HG03175 (cell line): ENCODE data around the gene RPA3.

Source experiments
- ATAC-seq: cut with Tn5 transposase; IDR thresholded peaks from one replicate; pipeline ENCODE4 v1.9.1; 2021; ENCODE audit warnings: mild to moderate bottlenecking, moderate library complexity; ENCODE audit not compliant: unreplicated experiment

The RPA3 gene

DNA sequence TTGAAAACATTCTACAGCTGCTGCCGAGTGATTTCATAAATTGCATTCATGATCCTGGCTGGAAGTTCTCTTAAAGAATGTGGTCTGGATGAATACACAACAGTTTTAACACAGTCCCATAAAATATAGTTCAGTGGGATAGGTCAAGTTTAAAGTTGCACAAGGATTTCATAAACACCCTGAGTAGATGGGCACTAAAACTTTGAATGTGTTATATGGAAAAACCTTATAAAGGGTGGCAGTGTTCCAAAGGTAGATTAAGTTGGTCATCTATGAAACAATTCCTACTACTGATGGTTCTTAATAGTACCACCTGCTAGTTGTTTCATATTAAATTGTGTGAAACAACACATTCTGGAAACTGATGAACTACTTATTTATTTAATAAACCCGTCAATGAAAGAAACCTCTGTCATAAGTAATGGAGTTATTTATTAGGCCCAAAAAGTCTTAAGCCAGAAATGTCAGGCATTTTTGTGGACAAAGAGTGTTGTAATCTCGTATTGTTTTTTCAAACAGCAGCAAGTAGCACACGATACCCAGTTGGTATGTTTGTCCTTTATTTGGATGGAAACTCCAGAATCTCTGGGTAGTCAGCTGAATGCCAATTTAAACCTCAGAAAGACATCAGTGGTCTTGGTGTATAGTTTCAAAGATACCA is 14.3 kb upstream of the RPA3 start:
- no peak for ATAC-seq

GRCh38 chr7:7731732-7732131 is 13.3 kb upstream of the RPA3 start:
- no peak for ATAC-seq

DNA sequence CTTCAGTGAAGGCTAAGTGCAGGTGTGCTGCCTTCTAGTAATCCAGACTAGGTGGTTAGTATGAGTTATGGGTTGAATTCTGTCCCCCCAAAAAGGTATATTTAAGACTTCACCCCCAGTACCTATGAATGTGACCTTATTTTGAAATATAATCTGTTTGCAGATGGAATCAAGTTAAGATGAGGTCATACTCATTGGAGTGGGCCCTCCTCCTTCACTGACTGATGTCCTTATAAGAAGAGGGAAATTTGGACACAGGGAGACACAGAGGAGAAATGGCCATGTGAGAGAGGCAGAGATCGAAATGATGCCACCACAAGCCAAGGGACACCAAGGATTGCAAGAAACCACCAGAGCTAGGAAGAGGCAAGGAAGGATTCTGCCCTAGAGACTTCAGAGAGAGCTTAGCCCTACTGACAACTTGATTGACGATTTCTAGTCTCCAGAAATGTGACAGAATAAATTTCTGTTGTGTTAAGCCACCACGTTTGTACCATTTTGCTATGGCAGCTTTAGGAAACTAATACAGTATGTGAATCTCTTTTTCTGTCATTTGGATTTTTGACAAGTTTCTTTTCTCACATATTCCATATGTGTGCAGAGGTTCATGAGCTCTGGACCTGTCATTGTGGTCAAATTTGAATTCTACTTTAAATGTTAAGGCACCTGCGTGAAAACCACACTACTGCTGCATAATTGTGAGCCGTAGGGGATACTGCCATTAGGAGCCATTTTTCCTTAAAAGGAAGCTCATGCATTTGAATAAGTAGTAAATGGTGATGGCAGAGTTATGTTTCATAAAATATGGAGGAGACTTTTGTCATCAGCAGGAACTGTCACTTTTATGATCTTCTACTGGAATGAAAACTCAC is 2.6 kb upstream of the RPA3 start:
- no peak for ATAC-seq

DNA sequence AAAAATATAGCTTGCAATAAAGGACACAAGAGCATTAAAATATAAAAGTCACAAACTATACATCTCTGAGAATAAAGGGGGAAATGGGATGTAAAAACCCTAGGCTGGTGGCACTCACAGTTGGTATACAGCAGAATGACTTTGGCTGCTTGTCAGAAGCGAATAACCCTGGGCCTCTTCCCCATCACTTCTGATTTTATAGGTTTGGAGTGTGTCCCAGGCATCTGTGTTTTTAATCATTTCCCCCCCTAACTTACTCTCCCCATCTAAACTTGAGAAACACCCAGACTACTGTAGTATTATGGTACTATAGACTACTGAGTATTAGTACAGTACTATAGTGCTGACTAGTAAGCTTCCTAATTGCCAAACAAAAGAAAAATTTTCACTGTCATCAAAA is 1.8 kb upstream of the RPA3 start:
- ATAC-seq: no peak

DNA sequence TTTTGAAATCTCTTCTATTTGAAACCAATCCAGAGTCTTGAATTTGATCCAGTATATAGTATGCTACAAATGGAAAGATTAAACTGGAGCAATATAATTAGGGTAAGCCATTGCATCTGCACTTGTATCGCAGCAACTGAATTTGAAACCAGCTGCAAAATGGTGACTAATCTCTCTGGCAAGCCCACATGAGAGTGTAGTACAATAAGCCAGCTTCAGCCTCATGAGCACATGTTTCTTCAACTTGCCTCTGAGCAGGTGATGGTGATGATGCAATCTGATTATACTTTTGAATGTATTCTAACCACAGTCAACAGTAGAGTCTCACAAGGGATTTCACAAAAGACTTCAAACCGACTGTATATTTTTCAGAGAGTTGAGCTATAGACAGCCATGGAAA is 829 bp upstream of the RPA3 start:
- ATAC-seq: peak; percentile 83

DNA sequence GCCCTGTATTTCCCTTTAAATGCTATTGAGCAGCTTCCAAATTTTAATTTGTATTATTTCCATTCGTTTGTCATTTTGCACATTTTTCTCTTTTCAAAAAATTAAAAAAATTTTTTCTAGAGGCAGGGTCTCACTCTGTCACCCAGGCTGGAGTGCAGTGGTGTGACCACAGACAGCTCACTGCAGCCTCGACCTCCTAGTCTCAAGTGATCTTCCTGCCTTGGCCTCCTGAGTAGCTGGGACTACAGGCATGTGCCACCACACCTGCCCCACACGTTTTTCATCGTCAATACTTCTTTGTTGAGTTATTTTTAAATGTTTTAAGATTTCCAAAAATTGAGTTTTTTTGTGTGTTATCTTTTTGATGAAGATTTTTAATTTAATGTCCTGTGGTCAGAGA is 4.7 kb downstream of the RPA3 start:
- no peak for ATAC-seq

DNA sequence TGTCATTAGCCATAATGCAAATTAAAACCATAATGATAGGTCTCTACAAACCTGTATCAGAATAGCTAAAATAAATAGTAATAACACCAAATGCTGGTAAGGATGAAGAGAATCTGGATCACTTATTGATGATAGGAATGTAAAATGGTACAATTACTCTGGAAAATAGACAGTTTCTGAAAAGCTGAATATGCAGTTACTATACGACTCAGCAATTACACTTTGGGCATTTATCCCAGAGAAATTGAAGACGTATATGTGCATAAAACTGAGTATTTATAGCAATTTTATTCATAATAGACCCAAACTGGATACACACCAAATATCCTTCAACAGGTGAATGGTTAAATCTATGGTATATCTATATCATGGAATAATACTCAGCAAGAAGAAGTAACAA is 7.9 kb downstream of the RPA3 start:
- ATAC-seq: no peak

DNA sequence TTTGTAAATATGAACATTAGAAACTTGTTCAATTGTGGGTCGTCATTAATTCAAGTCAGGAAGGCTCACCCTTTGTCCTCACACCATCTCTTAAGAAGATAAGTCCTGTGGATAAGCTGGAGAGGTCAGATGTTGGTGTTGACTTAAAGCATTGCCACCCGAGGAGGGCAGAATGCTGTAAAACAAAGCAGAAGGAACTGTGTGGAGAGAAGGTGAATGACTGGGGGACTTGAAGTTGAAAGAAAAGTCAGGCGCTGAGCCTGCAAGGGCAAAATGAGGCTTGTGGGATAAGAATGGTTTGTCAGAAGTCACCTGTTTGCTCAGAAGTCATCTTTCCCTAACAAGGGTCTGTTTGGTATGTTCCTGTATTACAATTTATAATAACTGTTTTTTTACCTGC is 9.1 kb downstream of the RPA3 start:
- ATAC-seq: no peak

DNA sequence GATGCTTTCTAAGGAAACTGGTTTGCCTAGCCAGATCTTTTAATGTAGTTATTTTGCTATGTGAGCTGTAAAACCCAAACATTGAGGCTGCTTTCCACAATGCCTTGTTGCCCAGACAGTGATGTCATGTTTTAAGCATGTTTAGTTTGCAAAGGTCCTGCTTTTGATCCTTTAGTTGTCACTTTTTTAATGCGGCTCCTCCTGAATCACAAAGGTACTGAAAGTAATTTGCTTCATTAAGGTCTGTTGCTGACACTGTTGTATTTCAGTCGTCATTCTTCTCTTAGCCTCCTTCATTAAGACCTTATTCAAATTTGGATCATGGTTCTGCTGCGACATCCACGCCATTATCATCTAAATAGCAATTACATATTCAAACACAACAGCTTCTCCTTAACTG is 10.6 kb downstream of the RPA3 start:
- no peak for ATAC-seq

DNA sequence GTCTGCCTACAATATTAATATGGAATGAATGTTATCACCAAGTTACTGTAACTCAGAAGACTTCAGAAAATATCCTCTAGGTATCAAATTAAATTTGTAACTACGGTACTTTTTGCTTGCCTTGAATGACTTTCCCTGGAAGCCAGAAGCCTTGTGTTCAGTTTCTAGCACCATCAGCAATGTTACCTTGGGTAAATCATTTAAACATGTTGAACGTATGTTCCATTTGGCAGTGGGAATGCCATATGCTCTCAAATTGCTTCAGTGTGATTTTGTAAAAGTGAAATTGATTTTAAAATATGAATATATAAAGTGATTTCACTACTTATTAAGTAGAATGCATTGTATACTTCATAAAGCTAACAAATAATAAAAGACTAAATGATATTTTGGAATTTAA is 11.2 kb downstream of the RPA3 start:
- no peak for ATAC-seq

DNA sequence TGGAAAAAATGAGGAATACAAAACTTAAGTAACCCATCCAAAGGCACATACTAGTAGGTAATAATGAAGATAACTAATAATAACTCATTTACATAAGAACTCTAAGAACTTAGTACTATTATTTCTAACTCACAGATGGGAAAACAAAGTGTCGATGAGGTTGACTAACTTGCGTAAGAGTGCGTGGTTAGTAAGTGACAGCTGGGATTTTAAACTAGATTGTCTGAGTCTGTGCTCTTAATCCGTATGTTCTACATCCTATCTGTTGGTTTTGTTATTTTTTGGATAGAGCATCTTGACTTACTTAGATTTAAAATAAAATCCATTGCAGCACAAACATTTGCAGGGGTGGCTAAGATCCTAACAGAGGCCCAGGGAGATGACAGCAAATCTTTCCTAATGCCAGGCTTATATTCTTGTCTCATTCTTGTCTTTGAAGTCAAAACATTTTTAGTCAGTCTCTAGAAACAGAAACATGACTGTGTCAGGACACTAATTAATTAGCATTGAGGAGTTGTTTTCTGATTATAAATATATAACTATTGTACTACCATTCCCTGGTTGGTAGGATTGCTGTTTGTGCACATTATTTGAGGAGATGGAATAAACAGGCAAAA is 11.7 kb downstream of the RPA3 start:
- ATAC-seq: peak; percentile 9

DNA sequence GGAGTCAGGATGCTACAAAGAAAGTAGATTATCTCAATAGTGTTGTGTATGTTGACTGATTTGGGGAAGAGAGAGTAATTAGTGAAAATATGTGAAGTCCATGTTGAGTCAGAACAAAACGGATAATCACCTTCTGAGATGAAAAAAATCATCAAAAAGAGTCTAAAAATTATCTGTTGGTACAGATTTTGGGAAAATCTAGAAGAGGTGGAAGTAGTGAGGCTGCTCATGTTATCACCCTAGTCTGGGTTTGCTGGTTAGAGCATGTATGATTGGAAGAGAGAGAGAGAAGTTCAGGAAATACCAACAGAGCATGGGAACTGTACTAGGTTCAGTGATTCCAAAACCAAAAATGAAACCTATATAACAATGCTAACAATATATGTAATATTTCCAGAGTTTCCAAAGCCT is 12.3 kb downstream of the RPA3 start:
- peak; percentile 68 for ATAC-seq

DNA sequence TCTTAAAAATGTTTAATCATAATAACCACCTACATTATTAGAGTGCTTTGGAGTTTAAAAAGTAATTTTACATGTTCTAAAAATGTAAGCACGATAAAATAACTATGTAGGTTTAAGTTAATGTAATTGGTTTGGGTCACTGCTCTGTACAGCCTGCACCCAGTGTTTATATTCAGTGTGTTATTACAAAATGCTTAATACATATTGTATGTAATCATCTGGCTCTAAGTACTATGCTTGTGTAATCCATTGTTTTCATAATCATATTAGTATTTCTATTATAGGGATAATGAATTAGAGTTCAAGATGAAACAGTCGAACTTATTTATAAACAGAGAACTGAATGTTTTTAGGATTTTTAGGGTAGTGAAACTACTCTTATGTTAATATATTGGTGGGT is 13.1 kb downstream of the RPA3 start:
- no peak for ATAC-seq

GRCh38 chr7:7704867-7705266 is 13.5 kb downstream of the RPA3 start:
- ATAC-seq: no peak

- ATAC-seq: no peak
These were observed 15.0 kb downstream of the RPA3 start for GRCh38 chr7:7703427-7703826.

DNA sequence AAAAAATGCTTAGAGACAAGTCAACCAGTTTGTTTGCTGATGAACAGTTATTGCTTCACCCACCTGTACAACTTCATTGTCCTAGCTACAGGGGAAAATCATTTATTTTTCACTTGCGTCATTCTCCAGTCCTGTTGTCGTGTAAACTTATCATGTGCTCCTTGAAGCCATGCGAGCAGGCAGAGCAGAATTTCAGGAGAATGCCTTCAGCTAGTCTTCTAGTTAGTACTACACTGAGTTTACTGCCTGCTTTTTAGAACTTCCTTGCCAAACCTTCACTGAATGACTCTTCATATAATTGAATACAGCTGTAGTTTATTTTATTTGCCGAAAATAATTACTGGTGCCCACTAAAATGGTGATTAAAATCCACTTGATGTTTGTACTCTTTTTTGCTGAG is 15.6 kb downstream of the RPA3 start:
- ATAC-seq: no peak

DNA sequence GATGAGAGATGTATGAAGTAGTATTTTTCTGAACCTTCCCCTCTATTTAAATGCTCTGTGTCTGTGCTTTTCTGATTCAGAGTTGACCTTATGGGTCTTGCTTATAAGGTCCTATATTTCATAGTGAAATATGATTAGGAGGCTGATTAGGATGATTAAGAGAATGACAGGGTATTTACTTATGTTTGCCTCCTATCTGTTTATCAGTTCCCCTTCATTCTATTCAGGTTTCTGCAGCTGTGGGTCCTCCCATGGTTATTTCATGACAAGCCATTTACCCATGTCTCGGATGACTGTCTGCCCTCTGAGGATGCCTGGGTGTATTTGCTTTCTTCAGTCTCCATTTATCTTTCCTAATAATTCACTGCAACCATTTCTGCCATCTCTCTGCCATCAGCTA is 16.9 kb downstream of the RPA3 start:
- ATAC-seq: no peak

- no peak for ATAC-seq
These were observed 18.4 kb downstream of the RPA3 start for GRCh38 chr7:7699970-7700369.

- no peak for ATAC-seq
These were observed 19.0 kb downstream of the RPA3 start for GRCh38 chr7:7699380-7699779.

GRCh38 chr7:7698930-7699329 is 19.5 kb downstream of the RPA3 start:
- no peak for ATAC-seq

GRCh38 chr7:7696458-7697119 is 21.8 kb downstream of the RPA3 start:
- ATAC-seq: no peak
